NCI-H2196 treated with DMSO at 0.1 percent for 48 hours (cell line): ENCODE results near the gene SRA1.

Experiments used
- DNase-seq: peaks from one replicate; lab custom pipeline; 2025; ENCODE audit not compliant: unreplicated experiment; lab: John Stamatoyannopoulos, UW

SRA1 gene

GRCh38 chr5:140571105-140571504 is 13.8 kb upstream of the SRA1 start:
- DNase-seq: no peak

GRCh38 chr5:140570488-140570887 is 13.2 kb upstream of the SRA1 start:
- DNase-seq: no peak

- DNase-seq: no peak
These were observed 12.8 kb upstream of the SRA1 start for GRCh38 chr5:140570058-140570457.

GRCh38 chr5:140569197-140569596 is 11.9 kb upstream of the SRA1 start:
- DNase-seq: no peak

GRCh38 chr5:140568443-140569063 is 11.3 kb upstream of the SRA1 start:
- DNase-seq: no peak

GRCh38 chr5:140567871-140568270 is 10.6 kb upstream of the SRA1 start:
- DNase-seq: no peak

- DNase-seq: no peak
These were observed 10.0 kb upstream of the SRA1 start for GRCh38 chr5:140567136-140567818.

GRCh38 chr5:140566665-140567064 is 9.4 kb upstream of the SRA1 start:
- DNase-seq: no peak

GRCh38 chr5:140565780-140566095 is 8.5 kb upstream of the SRA1 start:
- no peak for DNase-seq

- DNase-seq: no peak
These were observed 7.9 kb upstream of the SRA1 start for GRCh38 chr5:140565024-140565779.

- DNase-seq: peak; percentile 92
These were observed 7.1 kb upstream of the SRA1 start, which contains the start of the genes APBB3 and SLC35A4 for GRCh38 chr5:140564196-140565023. Gene APBB3 (minus strand): TSS chr5:140564598. CDS start chr5:140564245, 353 bp downstream. Gene SLC35A4 (plus strand): TSS chr5:140564828. CDS start chr5:140567170, 2,342 bp downstream.

- DNase-seq: no peak
These were observed 6.3 kb upstream of the SRA1 start for GRCh38 chr5:140563596-140563995.

- no peak for DNase-seq
These were observed 4.7 kb upstream of the SRA1 start for GRCh38 chr5:140561753-140562523.

GRCh38 chr5:140560227-140560626 is 3.0 kb upstream of the SRA1 start:
- no peak for DNase-seq

GRCh38 chr5:140558542-140558941 is 1.3 kb upstream of the SRA1 start:
- no peak for DNase-seq

GRCh38 chr5:140557965-140558364 is 692 bp upstream of the SRA1 start:
- no peak for DNase-seq

- no peak for DNase-seq
These were observed 835 bp downstream of the SRA1 start for GRCh38 chr5:140556438-140556837.

GRCh38 chr5:140555747-140556312 is 1.4 kb downstream of the SRA1 start:
- no peak for DNase-seq

GRCh38 chr5:140554454-140554853 is 2.8 kb downstream of the SRA1 start:
- DNase-seq: no peak

GRCh38 chr5:140553657-140554056 is 3.6 kb downstream of the SRA1 start:
- DNase-seq: no peak
